ENCODE results near the gene DDX19B.
A peak's percentile ranks its signal among the peaks of the same experiment; 100 is the strongest.
"Not testable (repeated sequence)": the region's sequence is repeated elsewhere in the genome, so short reads cannot be mapped to it uniquely, and the experiment has no call there.

GRCh38 chr16:70249697-70250096 lies 49.3 kb upstream of the DDX19B start:
- TF ChIP-seq CTCF (tag by site-specific recombination; IDR thresholded peaks at IDR 0.05); ZNF629 (tag by site-specific recombination; IDR thresholded peaks at IDR 0.05); YY1 (tag by site-specific recombination; IDR thresholded peaks at IDR 0.05); ZBTB17 (tag by site-specific recombination; IDR thresholded peaks at IDR 0.05); ZBTB26 (tag by site-specific recombination; optimal IDR thresholded peaks at IDR 0.05); ZNF18 (tag by site-specific recombination; IDR thresholded peaks at IDR 0.05): not testable (repeated sequence)
- TF ChIP-seq ZNF121 (tag by site-specific recombination; IDR thresholded peaks at IDR 0.05), result peak; percentile 88

All from HEK293 (cell line).